Spleen (tissue), 11 donors: ENCODE data around the gene NAPEPLD. TPM values are rescaled to one million over a fixed set of nuclear protein-coding genes. Genes with fewer than 3 reads are reported as not detected.
"Not testable (repeated sequence)": the region's sequence is repeated elsewhere in the genome, so short reads cannot be mapped to it uniquely, and the experiment has no call there.

Experiments
- DNase-seq: peaks from one replicate; pipeline ENCODE4 v3.0.0-alpha.2; 2020
- H3K27ac ChIP-seq, 8 donors: fragments of 200-600 bp; sonication (generic) in 7 of 8; 1 replicate in 4 of 8; 2 replicates in 4 of 8; pipeline versions ENCODE4 v1.5.0 to v1.8.0; 2016 to 2021; ENCODE audit warnings: inconsistent platforms in 4 of 8, mild to moderate bottlenecking in 4 of 8, moderate library complexity in 1 of 8
- H3K27me3 ChIP-seq, 7 donors: fragments of 200-600 bp; sonication (generic) in 6 of 7; replicated peaks in 1 of 7; 1 replicate in 4 of 7; 2 replicates in 3 of 7; pipeline versions ENCODE4 v1.5.0 to v1.8.0; 2016 to 2021; ENCODE audit warnings: inconsistent platforms in 3 of 7, mild to moderate bottlenecking in 1 of 7
- H3K36me3 ChIP-seq, 6 donors: fragments of 200-600 bp; sonication (generic) in 5 of 6; 1 replicate in 4 of 6; 2 replicates in 2 of 6; pipeline versions ENCODE4 v1.5.0 to v1.8.0; 2016 to 2021; ENCODE audit warnings: inconsistent platforms in 2 of 6
- H3K4me1 ChIP-seq, 6 donors: fragments of 200-600 bp; sonication (generic) in 5 of 6; 1 replicate in 3 of 6; 2 replicates in 3 of 6; pipeline versions ENCODE4 v1.5.0 to v1.8.0; 2016 to 2021; ENCODE audit warnings: inconsistent platforms in 3 of 6
- H3K4me3 ChIP-seq, 8 donors: fragments of 200-600 bp; sonication (generic) in 7 of 8; 1 replicate in 4 of 8; 2 replicates in 4 of 8; pipeline versions ENCODE4 v1.5.0 to v1.8.0; 2016 to 2021; ENCODE audit warnings: inconsistent platforms in 4 of 8, mild to moderate bottlenecking in 4 of 8, moderate library complexity in 2 of 8
- H3K9me3 ChIP-seq, 8 donors: fragments of 200-600 bp; sonication (generic) in 7 of 8; 1 replicate in 4 of 8; 2 replicates in 4 of 8; pipeline versions ENCODE4 v1.5.0 to v1.8.0; 2016 to 2021; ENCODE audit warnings: inconsistent platforms in 4 of 8
- POLR2A ChIP-seq, 3 donors: fragments of 450-650 bp; IDR thresholded peaks; one replicate each; pipeline ENCODE4 v1.5.1; 2017; ENCODE audit warnings: antibody characterized with exemption in 3 of 3, mild to moderate bottlenecking in 1 of 3
- POLR2AphosphoS5 ChIP-seq, 3 donors: sonication (generic); formaldehyde crosslinking; IDR thresholded peaks; one replicate each; pipeline ENCODE4 v1.5.1; 2017; ENCODE audit warnings: antibody characterized with exemption in 3 of 3
- WGBS, 5 donors: extraction: QIAGEN DNeasy Blood & Tissue Kit in 3 of 5; methylation state at CpG; one replicate each; pipeline versions ENCODE4 v1.1.5 to v1.1.7; 2013 to 2018; 5-methylcytosine and 5-hydroxymethylcytosine counted together
- intact Hi-C: fragments of 100-400 bp; cut with DNase I; formaldehyde crosslinking; loops from one replicate; pipeline ENCODE4 v1.15.0; 2023; ENCODE audit warnings: low total_unique reads
- polyA plus RNA-seq, 3 donors: library from polyadenylated mRNA; stranded (reverse); fragments of 200-250 nt; gene quantifications; one replicate each; pipeline ENCODE4 v1.2.1, GENCODE V29; 2013
- total RNA-seq, 7 donors: library from RNA; depleted of rRNA in 3 of 7; stranded (reverse); fragments of >200 nt in 3 of 7; fragmentation: NEBNext Ultra II Directional in 4 of 7; extraction: Animal tissue kit (Norgen Biotek cat#: 25700) in 4 of 7; gene quantifications; one replicate each; pipeline versions ENCODE4 v1.1.0 to v1.2.1, GENCODE V29; 2016 to 2021
- TF ChIP-seq, protein P1 (sequence below), 11 experiments: fragments of 200-600 bp in 7 of 11; fragments of 450-650 bp in 4 of 11; sonication (generic) in 4 of 11; IDR thresholded peaks in 8 of 11; conservative IDR thresholded peaks in 3 of 11; 1 replicate in 7 of 11; 2 replicates in 4 of 11; pipeline versions ENCODE4 v1.4.0 to v1.8.0; 2016 to 2021; ENCODE audit warnings: antibody characterized with exemption in 11 of 11, inconsistent platforms in 4 of 11, mild to moderate bottlenecking in 1 of 11
- donor health status: healthy with polysubstance abuse.
- donor health status: DM: no; HTN: no; CAD: no; lungs with moderate emphysema.
- donor health status: DM: no; HTN: no; CAD: no.
- donor health status: Bipolar disorder and iron deficiency.
- donor health status: healthy.
- donor health status: DM: no; HTN: no; CAD: no.
- donor health status: DM: yes; HTN: yes; CAD: no.

The NAPEPLD gene
- total and polyA plus RNA-seq, 10 donors: 3.5 to 40.4 (median 24.2) TPM

DNA sequence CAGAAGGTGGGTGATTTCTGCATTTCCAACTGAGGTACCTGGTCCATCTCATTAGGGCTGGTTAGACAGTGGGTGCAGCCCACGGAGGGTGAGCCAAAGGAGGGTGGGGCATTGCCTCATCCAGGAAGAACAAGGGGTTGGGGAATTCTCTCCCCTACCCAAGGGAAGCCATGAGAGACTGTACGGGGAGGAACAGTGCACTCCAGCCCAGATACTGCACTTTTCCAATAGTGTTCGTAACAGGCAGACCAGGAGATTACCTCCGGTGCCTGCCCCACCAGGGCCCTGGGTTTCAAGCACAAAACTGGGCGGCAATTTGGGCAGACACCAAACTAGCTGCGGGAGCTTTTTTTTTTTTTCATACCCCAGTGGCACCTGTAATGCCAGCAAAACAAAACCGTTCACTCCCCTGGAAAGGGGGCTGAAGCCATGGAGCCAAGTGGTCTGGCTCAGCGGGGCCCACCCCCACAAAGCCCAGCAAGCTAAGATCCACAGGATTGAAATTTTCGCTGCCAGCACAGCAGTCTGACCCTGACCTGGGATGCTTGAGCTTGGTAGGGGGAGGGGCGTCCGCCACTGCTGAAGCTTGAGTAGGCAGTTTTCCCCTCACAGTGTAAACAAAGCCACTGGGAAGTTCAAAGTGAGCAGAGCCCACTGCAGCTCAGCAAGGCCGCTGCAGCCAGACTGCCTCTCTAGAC, 42.7 kb downstream of the NAPEPLD start:
- Histone ChIP-seq H3K9me3 (peaks cover 0 to 7% (median 0%) of the 10 kb centered on the region in 8 donors), H3K36me3 (peaks cover 0 to 62% (median 14%) of the 10 kb centered on the region in 6 donors), H3K27me3 (no peaks in the 10 kb centered on the region), H3K27ac (no peak overlapping the region), H3K4me3 (no peak overlapping the region), H3K4me1 (peaks cover 0 to 10% (median 4%) of the 10 kb centered on the region in 6 donors)
- DNase-seq: no peak
- intact Hi-C loops: no loop called here
- WGBS, 5 donors: 58 to 85% (median 70%) methylated on average over 10 to 12 of the region's 12 CpGs
- TF ChIP-seq, protein P1, sequence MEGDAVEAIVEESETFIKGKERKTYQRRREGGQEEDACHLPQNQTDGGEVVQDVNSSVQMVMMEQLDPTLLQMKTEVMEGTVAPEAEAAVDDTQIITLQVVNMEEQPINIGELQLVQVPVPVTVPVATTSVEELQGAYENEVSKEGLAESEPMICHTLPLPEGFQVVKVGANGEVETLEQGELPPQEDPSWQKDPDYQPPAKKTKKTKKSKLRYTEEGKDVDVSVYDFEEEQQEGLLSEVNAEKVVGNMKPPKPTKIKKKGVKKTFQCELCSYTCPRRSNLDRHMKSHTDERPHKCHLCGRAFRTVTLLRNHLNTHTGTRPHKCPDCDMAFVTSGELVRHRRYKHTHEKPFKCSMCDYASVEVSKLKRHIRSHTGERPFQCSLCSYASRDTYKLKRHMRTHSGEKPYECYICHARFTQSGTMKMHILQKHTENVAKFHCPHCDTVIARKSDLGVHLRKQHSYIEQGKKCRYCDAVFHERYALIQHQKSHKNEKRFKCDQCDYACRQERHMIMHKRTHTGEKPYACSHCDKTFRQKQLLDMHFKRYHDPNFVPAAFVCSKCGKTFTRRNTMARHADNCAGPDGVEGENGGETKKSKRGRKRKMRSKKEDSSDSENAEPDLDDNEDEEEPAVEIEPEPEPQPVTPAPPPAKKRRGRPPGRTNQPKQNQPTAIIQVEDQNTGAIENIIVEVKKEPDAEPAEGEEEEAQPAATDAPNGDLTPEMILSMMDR (IDR thresholded peaks at IDR 0.05 in 8 of 11, conservative IDR thresholded peaks at IDR 0.05 in 3 of 11): no peak
- TF ChIP-seq POLR2AphosphoS5 (IDR thresholded peaks at IDR 0.05): peak in 1 of 3 donors; percentile 17

GRCh38 chr7:103101543-103101942, 47.4 kb downstream of the NAPEPLD start:
- H3K4me3 ChIP-seq: no peak overlapping the region
- no peak for DNase-seq
- peaks cover 0 to 7% (median 2%) of the 10 kb centered on the region in 6 donors for H3K4me1 ChIP-seq
- TF ChIP-seq POLR2AphosphoS5 (IDR thresholded peaks at IDR 0.05) (no peak), POLR2A (IDR thresholded peaks at IDR 0.05) (no peak)
- TF ChIP-seq, protein P1 (IDR thresholded peaks at IDR 0.05 in 8 of 11, conservative IDR thresholded peaks at IDR 0.05 in 3 of 11): no peak
- H3K36me3 ChIP-seq: peaks cover 0 to 81% (median 23%) of the 10 kb centered on the region in 6 donors
- H3K27ac ChIP-seq: no peak overlapping the region
- no peaks in the 10 kb centered on the region for H3K27me3 ChIP-seq
- no peaks in the 10 kb centered on the region for H3K9me3 ChIP-seq
- intact Hi-C loops: no loop called here
- WGBS, 5 donors: 45 to 73% (median 46%) methylated on average over 2 of the region's 2 CpGs

DNA sequence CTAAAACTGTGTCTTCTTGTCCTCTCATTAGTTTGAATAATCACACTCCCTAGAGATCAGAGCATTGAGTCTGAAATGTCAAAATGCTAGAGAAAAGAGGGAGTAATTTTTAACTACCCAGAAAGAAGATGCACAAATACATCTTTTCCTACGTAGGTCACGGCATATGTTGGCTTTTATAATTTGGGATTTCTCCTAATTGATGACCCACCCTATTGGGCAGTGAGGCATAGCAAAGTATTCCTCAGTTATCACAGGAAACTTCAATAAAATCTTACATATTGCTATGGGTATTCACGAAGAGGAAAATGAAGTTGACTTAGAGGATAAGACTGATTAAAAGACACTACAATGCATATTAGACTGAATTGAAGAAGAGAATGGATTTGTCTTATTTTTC, 48.6 kb downstream of the NAPEPLD start:
- Histone ChIP-seq H3K27ac (no peak overlapping the region), H3K4me1 (no peaks in the 10 kb centered on the region), H3K27me3 (no peaks in the 10 kb centered on the region), H3K36me3 (peaks cover 0 to 82% (median 24%) of the 10 kb centered on the region in 6 donors), H3K4me3 (no peak overlapping the region), H3K9me3 (no peaks in the 10 kb centered on the region)
- 60 to 78% (median 65%) methylated on average over 3 of the region's 3 CpGs for WGBS, 5 donors
- intact Hi-C loops: no loop called here
- TF ChIP-seq, protein P1 (IDR thresholded peaks at IDR 0.05 in 8 of 11, conservative IDR thresholded peaks at IDR 0.05 in 3 of 11): no peak
- TF ChIP-seq POLR2AphosphoS5 (IDR thresholded peaks at IDR 0.05) (no peak), POLR2A (IDR thresholded peaks at IDR 0.05) (no peak)
- no peak for DNase-seq

GRCh38 chr7:103097041-103097440, 51.9 kb downstream of the NAPEPLD start:
- no peak overlapping the region for H3K4me3 ChIP-seq
- H3K4me1 ChIP-seq: no peaks in the 10 kb centered on the region
- no peaks in the 10 kb centered on the region for H3K9me3 ChIP-seq
- no peaks in the 10 kb centered on the region for H3K27me3 ChIP-seq
- no peak for DNase-seq
- WGBS, 5 donors: 95 to 97% (median 96%) methylated on average over 2 of the region's 2 CpGs
- H3K27ac ChIP-seq: no peak overlapping the region
- TF ChIP-seq, protein P1 (IDR thresholded peaks at IDR 0.05 in 8 of 11, conservative IDR thresholded peaks at IDR 0.05 in 3 of 11): no peak
- TF ChIP-seq POLR2A (IDR thresholded peaks at IDR 0.05): no peak
- TF ChIP-seq POLR2AphosphoS5 (IDR thresholded peaks at IDR 0.05): no peak
- H3K36me3 ChIP-seq: peaks cover 0 to 78% (median 17%) of the 10 kb centered on the region in 6 donors
- intact Hi-C loops: no loop called here

GRCh38 chr7:103095558-103095957, 53.3 kb downstream of the NAPEPLD start:
- peaks cover 0 to 78% (median 14%) of the 10 kb centered on the region in 6 donors for H3K36me3 ChIP-seq
- intact Hi-C loops, H3K9me3 ChIP-seq, H3K4me3 ChIP-seq, H3K4me1 ChIP-seq, H3K27me3 ChIP-seq, DNase-seq, H3K27ac ChIP-seq: not testable (repeated sequence)
- 90 to 100% (median 100%) methylated on average over 2 of the region's 2 CpGs for WGBS, 5 donors
